Esophagus squamous epithelium (tissue), 4 donors: Measurements from ENCODE around the gene TMEM255B.

Experiments
- CTCF ChIP-seq, 6 experiments: fragments of 450-650 bp in 4 of 6; fragments of 200-600 bp in 2 of 6; sonication (generic) in 2 of 6; IDR thresholded peaks; one replicate each; pipeline ENCODE4 v1.5.1; 2016 to 2019; ENCODE audit warnings: antibody characterized with exemption in 6 of 6, mild to moderate bottlenecking in 4 of 6, moderate library complexity in 4 of 6
- POLR2A ChIP-seq, 4 donors: fragments of 450-650 bp; IDR thresholded peaks; one replicate each; pipeline ENCODE4 v1.6.1; 2017; ENCODE audit warnings: antibody characterized with exemption in 4 of 4, mild to moderate bottlenecking in 4 of 4, moderate library complexity in 3 of 4

DNA sequence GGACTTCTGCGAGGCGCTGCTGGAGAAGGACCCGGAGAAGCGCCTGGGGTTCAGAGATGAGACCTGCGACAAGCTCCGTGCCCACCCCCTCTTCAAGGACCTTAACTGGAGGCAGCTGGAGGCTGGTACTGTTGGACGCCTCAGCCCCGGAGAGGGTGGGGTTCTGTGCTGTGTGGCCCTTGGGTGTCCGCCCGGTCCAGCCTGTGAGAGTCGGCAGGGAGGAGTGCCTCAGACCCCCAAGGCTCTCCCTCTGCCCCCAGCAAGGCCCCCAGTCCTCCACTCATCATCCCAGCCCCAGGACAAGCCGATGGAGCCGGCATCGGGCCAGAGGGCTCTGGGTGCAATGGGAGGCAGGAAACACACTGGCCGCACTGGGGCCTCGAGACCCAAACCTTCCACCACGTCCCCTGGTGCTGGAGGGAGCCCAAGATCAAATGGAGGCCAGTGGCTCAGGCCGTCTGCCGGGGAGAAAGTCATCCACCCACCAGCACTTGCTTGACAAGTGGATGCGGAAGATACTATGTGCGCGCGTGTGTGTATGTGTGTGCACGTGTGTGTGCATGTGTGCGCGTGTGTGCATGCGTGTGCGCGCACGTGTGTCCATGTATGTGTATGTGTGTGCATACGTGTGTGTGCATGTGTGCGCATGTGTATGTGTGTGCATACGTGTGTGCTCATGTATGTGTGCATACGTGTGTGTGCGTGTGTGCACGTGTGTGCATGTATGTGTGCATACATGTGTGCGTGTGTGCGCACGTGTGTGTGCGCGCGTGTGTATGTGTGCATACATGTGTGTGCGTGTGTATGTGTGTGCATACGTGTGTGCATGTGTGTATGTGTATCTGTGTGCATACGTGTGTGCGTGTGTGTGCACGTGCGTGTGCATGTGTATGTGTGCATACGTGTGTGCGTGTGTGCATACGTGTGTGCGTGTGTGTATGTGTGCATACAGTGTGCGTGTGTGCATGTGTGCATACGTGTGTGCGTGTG lies 25.8 kb upstream of the TMEM255B start:
- TF ChIP-seq POLR2A (IDR thresholded peaks at IDR 0.05) (no peak), CTCF (IDR thresholded peaks at IDR 0.05) (no peak)
